Kidney epithelial cell (primary cell): ENCODE measurements around the gene SENP1. TPM values are rescaled to one million over a fixed set of nuclear protein-coding genes. Genes with fewer than 3 reads are reported as not detected.
"Not testable (repeated sequence)": the region's sequence is repeated elsewhere in the genome, so short reads cannot be mapped to it uniquely, and the experiment has no call there.

ENCODE experiments used
- DNase-seq: peaks from one replicate; pipeline ENCODE4 v3.0.0-alpha.2; 2010; ENCODE audit warnings: low read depth
- H3K27me3 ChIP-seq: 2 replicates; pipeline ENCODE4 v1.6.0; 2011; ENCODE audit warnings: low read length; ENCODE audit not compliant: control insufficient read depth, insufficient read depth
- H3K36me3 ChIP-seq: 2 replicates; pipeline ENCODE4 v1.5.1; 2011; ENCODE audit warnings: low read length; ENCODE audit not compliant: control insufficient read depth, insufficient read depth
- H3K4me3 ChIP-seq: 2 replicates; pipeline ENCODE4 v1.5.1; 2011; ENCODE audit warnings: low read depth, mild to moderate bottlenecking, control low read depth, low read length
- CTCF ChIP-seq: IDR thresholded peaks from 2 replicates; pipeline ENCODE4 v1.5.1; 2011; ENCODE audit warnings: mild to moderate bottlenecking, moderate library complexity, low read length, control low read depth, inconsistent platforms; ENCODE audit not compliant: insufficient read depth, poor library complexity, severe bottlenecking
- total RNA-seq: library from RNA; depleted of rRNA; stranded (reverse); fragments of >200 nt; gene quantifications from 2 replicates; pipeline ENCODE4 v1.2.3, GENCODE V29; 2015

Gene SENP1
- total RNA-seq, 1 donor from 2014 or later, result 13.2 TPM

- TF ChIP-seq CTCF, result no peak
- DNase-seq, result peak; percentile 67
- Histone ChIP-seq H3K36me3 (peaks cover 2% of the 10 kb centered on the region), H3K27me3 (no peaks in the 10 kb centered on the region), H3K4me3 (peak within 1 kb of the TSS; percentile 63)
These were observed 13.4 kb upstream of the SENP1 start, which contains the start of gene PFKM for GRCh38 chr12:48119078-48119833. TSS of gene PFKM (plus strand) at chr12:48119364. CDS start at chr12:48122775, 3,411 bp downstream.

GRCh38 chr12:48118284-48118871, 12.5 kb upstream of the SENP1 start:
- peaks cover 2% of the 10 kb centered on the region for H3K36me3 ChIP-seq
- no peak for DNase-seq
- peak overlapping the region; percentile 63 for H3K4me3 ChIP-seq
- H3K27me3 ChIP-seq, result no peaks in the 10 kb centered on the region
- no peak for TF ChIP-seq CTCF

- TF ChIP-seq CTCF, result no peak
- no peaks in the 10 kb centered on the region for H3K27me3 ChIP-seq
- no peaks in the 10 kb centered on the region for H3K36me3 ChIP-seq
- no peak overlapping the region for H3K4me3 ChIP-seq
- DNase-seq, result no peak
These were observed 10.1 kb upstream of the SENP1 start for GRCh38 chr12:48115957-48116356.

- not testable (repeated sequence) for H3K27me3 ChIP-seq, DNase-seq, H3K4me3 ChIP-seq
These were observed 5.4 kb upstream of the SENP1 start for GRCh38 chr12:48111312-48111693.

GRCh38 chr12:48110691-48111311, 4.9 kb upstream of the SENP1 start:
- DNase-seq, result no peak
- Histone ChIP-seq H3K36me3 (no peaks in the 10 kb centered on the region), H3K4me3 (no peak overlapping the region), H3K27me3 (no peaks in the 10 kb centered on the region)
- no peak for TF ChIP-seq CTCF

More at GRCh38 chr12:48111312-48111693, 5.4 kb upstream of the SENP1 start:
- H3K36me3 ChIP-seq, result not testable (repeated sequence)

- H3K27me3 ChIP-seq, result no peaks in the 10 kb centered on the region
- no peak for DNase-seq
- no peaks in the 10 kb centered on the region for H3K36me3 ChIP-seq
- no peak overlapping the region for H3K4me3 ChIP-seq
- no peak for TF ChIP-seq CTCF
These were observed 3.5 kb upstream of the SENP1 start for GRCh38 chr12:48109424-48109823.
